IMR-90 (cell line): ENCODE measurements around the gene NDUFB5. TPM values are rescaled to one million over a fixed set of nuclear protein-coding genes. Genes with fewer than 3 reads are reported as not detected.

Experiments used
- ATAC-seq: fragments of 200-7000 bp; cut with Tn5 transposase; 2 replicates; pipeline ENCODE4 v1.9.1; 2020; ENCODE audit warnings: low read depth, mild to moderate bottlenecking, moderate library complexity
- BruUV-seq: library from RNA; stranded (reverse); fragments of 400-500 nt; replicated peaks from 2 replicates; lab custom pipeline; 2021; lab: Mats Ljungman, UMichigan
- CTCF ChIA-PET: fragments of 300-600 bp; formaldehyde crosslinking; extraction: SDS; loops from one replicate; lab custom pipeline; 2021; ENCODE audit warnings: antibody characterized with exemption; lab: Yijun Ruan, JAX
- POLR2A ChIA-PET: fragments of 300-600 bp; sonication (Branson Sonifier 250); formaldehyde crosslinking; loops from one replicate; lab custom pipeline; 2022; ENCODE audit warnings: antibody characterized with exemption; ENCODE audit not compliant: unreplicated experiment; lab: Charles Lee
- DNase-seq: peaks from one replicate; pipeline ENCODE4 v3.0.0; 2013
- H2AFZ ChIP-seq: replicated peaks from 2 replicates; pipeline ENCODE3; 2013; ENCODE audit warnings: low read length, mild to moderate bottlenecking; ENCODE audit not compliant: poor library complexity
- H2AK5ac ChIP-seq: 2 replicates; pipeline ENCODE4 v1.6.1; 2013; ENCODE audit warnings: low read depth, low read length, inconsistent platforms
- H2AK9ac ChIP-seq: replicated peaks from 2 replicates; pipeline ENCODE3; 2013; ENCODE audit warnings: mild to moderate bottlenecking, low read depth, low read length, moderate library complexity; ENCODE audit not compliant: poor library complexity
- H2BK120ac ChIP-seq: 2 replicates; pipeline ENCODE4 v1.6.1; 2013; ENCODE audit warnings: low read depth, low read length, inconsistent platforms
- H2BK15ac ChIP-seq: 3 replicates; pipeline ENCODE4 v1.6.1; 2013; ENCODE audit warnings: low read depth, low read length, inconsistent platforms
- H2BK20ac ChIP-seq: 2 replicates; pipeline ENCODE4 v1.6.1; 2013; ENCODE audit warnings: low read depth, mild to moderate bottlenecking, inconsistent platforms, low read length, moderate library complexity
- H2BK5ac ChIP-seq: 2 replicates; pipeline ENCODE4 v1.6.1; 2013; ENCODE audit warnings: mild to moderate bottlenecking, low read depth, low read length, inconsistent platforms; ENCODE audit not compliant: poor library complexity, severe bottlenecking
- H3K14ac ChIP-seq: replicated peaks from 2 replicates; pipeline ENCODE4 v1.6.1; 2013; ENCODE audit warnings: low read depth, low read length, inconsistent platforms
- H3K18ac ChIP-seq: 2 replicates; pipeline ENCODE4 v1.6.1; 2013; ENCODE audit warnings: low read depth, low read length, control low read depth
- H3K23ac ChIP-seq: 2 replicates; pipeline ENCODE4 v1.6.1; 2013; ENCODE audit warnings: low read depth, low read length, inconsistent platforms
- H3K27ac ChIP-seq: 2 replicates; pipeline ENCODE4 v1.5.1; 2013; ENCODE audit warnings: mild to moderate bottlenecking, control low read depth, low read length; ENCODE audit not compliant: insufficient read depth
- H3K27me3 ChIP-seq: 2 replicates; pipeline ENCODE4 v1.6.1; 2013; ENCODE audit warnings: low read length; ENCODE audit not compliant: control insufficient read depth, insufficient read depth
- H3K36me3 ChIP-seq: 2 replicates; pipeline ENCODE4 v1.6.1; 2013; ENCODE audit warnings: low read length, mixed read lengths; ENCODE audit not compliant: control insufficient read depth, insufficient read depth
- H3K4ac ChIP-seq: 2 replicates; pipeline ENCODE4 v1.6.1; 2013; ENCODE audit warnings: low read depth, low read length, inconsistent platforms
- H3K4me1 ChIP-seq: 2 replicates; pipeline ENCODE4 v1.6.1; 2013; ENCODE audit warnings: low read length, mixed read lengths; ENCODE audit not compliant: control insufficient read depth, insufficient read depth
- H3K4me2 ChIP-seq: 2 replicates; pipeline ENCODE4 v1.6.1; 2013; ENCODE audit warnings: low read depth, mild to moderate bottlenecking, control low read depth, low read length, moderate library complexity
- H3K4me3 ChIP-seq: 2 replicates; pipeline ENCODE4 v1.5.1; 2013; ENCODE audit warnings: low read depth, mild to moderate bottlenecking, control low read depth, low read length, moderate library complexity; ENCODE audit not compliant: insufficient read depth
- H3K56ac ChIP-seq: 2 replicates; pipeline ENCODE4 v1.6.1; 2013; ENCODE audit warnings: low read length, inconsistent platforms; ENCODE audit not compliant: insufficient read depth; ENCODE audit errors: extremely low read depth
- H3K79me1 ChIP-seq, 2 experiments: 2 replicates each; pipeline ENCODE4 v1.6.1; 2013; ENCODE audit warnings: low read length in 2 of 2, inconsistent platforms in 1 of 2, low read depth in 1 of 2
- H3K9ac ChIP-seq: 2 replicates; pipeline ENCODE4 v1.6.1; 2013; ENCODE audit warnings: low read depth, low read length, control low read depth
- H3K9me1 ChIP-seq: 2 replicates; pipeline ENCODE4 v1.6.1; 2013; ENCODE audit warnings: low read length, inconsistent platforms; ENCODE audit not compliant: insufficient read depth
- H3K9me3 ChIP-seq: 2 replicates; pipeline ENCODE4 v1.6.1; 2013; ENCODE audit warnings: low read length; ENCODE audit not compliant: control insufficient read depth, insufficient read depth
- H4K20me1 ChIP-seq: 2 replicates; pipeline ENCODE4 v1.6.1; 2013; ENCODE audit warnings: low read length, inconsistent platforms; ENCODE audit not compliant: insufficient read depth
- H4K5ac ChIP-seq: 2 replicates; pipeline ENCODE4 v1.6.1; 2013; ENCODE audit warnings: mild to moderate bottlenecking, low read depth, low read length, control low read depth
- H4K8ac ChIP-seq, 2 experiments: 2 replicates each; pipeline ENCODE4 v1.6.1; 2013; ENCODE audit warnings: low read depth in 2 of 2, low read length in 2 of 2, control low read depth in 1 of 2, inconsistent platforms in 1 of 2
- H4K91ac ChIP-seq: 2 replicates; pipeline ENCODE4 v1.6.1; 2013; ENCODE audit warnings: low read depth, low read length, inconsistent platforms; ENCODE audit not compliant: insufficient read depth
- CEBPB ChIP-seq: IDR thresholded peaks from 2 replicates; pipeline ENCODE4 v1.6.1; 2012; ENCODE audit warnings: low read depth, low read length, improper control_type of control experiment
- ELK1 ChIP-seq: fragments of 150-350 bp; IDR thresholded peaks from 2 replicates; pipeline ENCODE4 v1.6.1; 2016; ENCODE audit warnings: low read depth, mild to moderate bottlenecking, low read length, moderate library complexity, borderline replicate concordance
- FOS ChIP-seq: fragments of 150-350 bp; IDR thresholded peaks from 2 replicates; pipeline ENCODE4 v1.6.1; 2016; ENCODE audit warnings: low read depth, low read length
- MAZ ChIP-seq: IDR thresholded peaks from 2 replicates; pipeline ENCODE4 v1.6.1; 2012; ENCODE audit warnings: low read depth, mild to moderate bottlenecking, low read length, improper control_type of control experiment, moderate library complexity, borderline replicate concordance
- RAD21 ChIP-seq: IDR thresholded peaks from 2 replicates; pipeline ENCODE4 v1.6.1; 2012; ENCODE audit warnings: low read length, improper control_type of control experiment
- SMC3 ChIP-seq: fragments of 150-350 bp; IDR thresholded peaks from 2 replicates; pipeline ENCODE4 v1.6.1; 2016; ENCODE audit warnings: low read depth, mild to moderate bottlenecking, antibody characterized with exemption, low read length, moderate library complexity
- WGBS, 2 experiments: methylation state at CpG; one replicate each; pipeline versions ENCODE4 v1.1.5 to v1.1.7; 2013; ENCODE audit warnings: missing lambda C conversion rate in 2 of 2; ENCODE audit not compliant: insufficient read length in 1 of 2; ENCODE audit errors: extremely low coverage in 2 of 2; 5-methylcytosine and 5-hydroxymethylcytosine counted together
- dilution Hi-C: fragments of 300-500 bp; cut with HindIII; formaldehyde crosslinking; loops from one replicate; pipeline ENCODE4 v1.14.3; 2018; ENCODE audit warnings: low sequenced_read_pairs; ENCODE audit not compliant: unreplicated experiment
- in situ Hi-C: fragments of 300-500 bp; cut with MboI; formaldehyde crosslinking; loops from 3 replicates; pipeline ENCODE4 v1.14.3; 2019; ENCODE audit warnings: low sequenced_read_pairs, inconsistent platforms, mixed read lengths
- intact Hi-C: fragments of 100-400 bp; cut with micrococcal nuclease; formaldehyde crosslinking; loops from 2 replicates; pipeline ENCODE4 v1.10.0; 2022
- polyA plus RNA-seq, 3 experiments: library from polyadenylated mRNA; depleted of rRNA; stranded (reverse); fragments of >200 nt; gene quantifications; 2 replicates each; pipeline ENCODE4 v1.2.3, GENCODE V29; 2012; ENCODE audit warnings: low replicate concordance in 1 of 3
- total RNA-seq: library from RNA; depleted of rRNA; stranded (reverse); fragments of >200 nt; gene quantifications from 2 replicates; pipeline ENCODE4 v1.2.3, GENCODE V29; 2012
- TF ChIP-seq, protein P1 (sequence below): conservative IDR thresholded peaks from 2 replicates; pipeline ENCODE4 v1.5.1; 2012; ENCODE audit warnings: mild to moderate bottlenecking, low read depth, low read length, improper control_type of control experiment

The NDUFB5 gene
- total and polyA plus RNA-seq, 2 of the 4 experiments (the other 2 are of a cell fraction), result 17.2 to 29.3 TPM

DNA sequence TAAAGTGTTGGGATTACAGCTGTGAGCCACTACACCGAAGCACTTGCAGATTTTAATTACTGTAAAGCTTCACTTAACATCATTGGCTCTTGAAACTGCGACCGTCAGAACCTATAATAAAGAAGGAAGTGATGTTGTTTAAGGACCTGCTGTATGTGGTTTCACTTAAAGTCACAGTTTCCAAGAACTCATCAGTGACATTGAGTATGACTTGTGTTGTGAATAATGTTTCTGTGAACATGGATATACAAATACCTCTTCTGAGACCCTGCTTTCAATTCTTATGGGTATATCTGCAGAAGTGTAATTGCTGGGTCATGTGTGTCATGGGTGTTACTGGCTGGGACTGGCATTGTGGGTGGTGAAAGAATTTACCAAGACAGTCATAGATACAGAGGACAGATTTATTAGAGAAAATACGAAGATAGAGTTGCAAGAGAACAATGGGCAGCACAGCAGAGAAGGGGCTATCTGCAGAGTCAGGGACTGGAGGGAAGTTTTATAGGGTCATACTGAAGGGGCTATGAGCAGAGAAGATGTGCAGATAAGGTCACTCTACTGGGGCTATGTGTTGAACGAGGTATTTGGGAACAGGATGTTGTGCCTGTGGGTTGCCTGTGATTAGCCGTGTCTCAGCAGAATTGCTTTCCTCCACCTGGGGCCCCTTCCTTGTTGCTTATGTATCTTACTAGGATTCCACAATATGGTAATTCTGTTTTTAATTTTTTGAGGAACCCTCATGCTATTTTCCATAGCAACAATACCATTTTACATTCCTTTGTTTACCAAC is 4.5 kb downstream of the NDUFB5 start:
- Histone ChIP-seq H2BK120ac (no peak overlapping the region), H3K27me3 (no peaks in the 10 kb centered on the region), H4K5ac (no peak overlapping the region), H4K20me1 (no peaks in the 10 kb centered on the region; the same call in 1 of the 2 replicates), H2AK9ac (no peak overlapping the region), H3K4me3 (no peak overlapping the region), H2AFZ (no peak overlapping the region), H3K56ac (no peak overlapping the region), H3K23ac (no peak overlapping the region), H3K18ac (no peak overlapping the region), H2BK5ac (no peak overlapping the region), H4K91ac (no peak overlapping the region), H2BK15ac (no peak overlapping the region), H4K8ac (no peak overlapping the region), H3K4ac (no peak overlapping the region), H3K9ac (no peak overlapping the region), H3K9me3 (no peaks in the 10 kb centered on the region), H3K36me3 (peaks cover 3% of the 10 kb centered on the region; the same call in 1 of the 2 replicates), H2AK5ac (no peak overlapping the region), H3K27ac (no peak overlapping the region), H3K79me1 (peaks cover 23 to 32% of the 10 kb centered on the region in 2 experiments; a peak in 3 of 4 replicates), H3K4me2 (no peak overlapping the region), H2BK20ac (no peak overlapping the region), H3K4me1 (peaks cover 3% of the 10 kb centered on the region), H3K9me1 (peaks cover 3% of the 10 kb centered on the region; the same call in 1 of the 2 replicates), H3K14ac (no peak overlapping the region)
- dilution Hi-C loops (no loop called here), in situ Hi-C loops (no loop called here), intact Hi-C loops (no loop called here)
- ChIA-PET POLR2A (no interaction called here), CTCF (no interaction called here)
- no TSS peak for BruUV-seq
- WGBS, 2 experiments, result 86% methylated on average over 1 of the region's 6 CpGs; no CpG with 5 or more reads in 1 of the 2 experiments
- no peak for TF ChIP-seq RAD21
- no peak for TF ChIP-seq MAZ
- TF ChIP-seq CEBPB, result no peak
- TF ChIP-seq ELK1, result no peak
- no peak for TF ChIP-seq SMC3
- TF ChIP-seq, protein P1, sequence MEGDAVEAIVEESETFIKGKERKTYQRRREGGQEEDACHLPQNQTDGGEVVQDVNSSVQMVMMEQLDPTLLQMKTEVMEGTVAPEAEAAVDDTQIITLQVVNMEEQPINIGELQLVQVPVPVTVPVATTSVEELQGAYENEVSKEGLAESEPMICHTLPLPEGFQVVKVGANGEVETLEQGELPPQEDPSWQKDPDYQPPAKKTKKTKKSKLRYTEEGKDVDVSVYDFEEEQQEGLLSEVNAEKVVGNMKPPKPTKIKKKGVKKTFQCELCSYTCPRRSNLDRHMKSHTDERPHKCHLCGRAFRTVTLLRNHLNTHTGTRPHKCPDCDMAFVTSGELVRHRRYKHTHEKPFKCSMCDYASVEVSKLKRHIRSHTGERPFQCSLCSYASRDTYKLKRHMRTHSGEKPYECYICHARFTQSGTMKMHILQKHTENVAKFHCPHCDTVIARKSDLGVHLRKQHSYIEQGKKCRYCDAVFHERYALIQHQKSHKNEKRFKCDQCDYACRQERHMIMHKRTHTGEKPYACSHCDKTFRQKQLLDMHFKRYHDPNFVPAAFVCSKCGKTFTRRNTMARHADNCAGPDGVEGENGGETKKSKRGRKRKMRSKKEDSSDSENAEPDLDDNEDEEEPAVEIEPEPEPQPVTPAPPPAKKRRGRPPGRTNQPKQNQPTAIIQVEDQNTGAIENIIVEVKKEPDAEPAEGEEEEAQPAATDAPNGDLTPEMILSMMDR, result no peak
- no peak for TF ChIP-seq FOS
- ATAC-seq (no peak), DNase-seq (no peak)
